Measurements from ENCODE around the gene RAB6A.

GRCh38 chr11:73801136-73801535 lies 40.3 kb upstream of the RAB6A start:
- no peak for TF ChIP-seq CTCF (IDR thresholded peaks at IDR 0.05)
- TF ChIP-seq POLR2A (IDR thresholded peaks at IDR 0.05) = no peak
